ENCODE measurements around the gene CD58.
A peak's percentile ranks its signal among the peaks of the same experiment; 100 is the strongest.

The CD58 gene

GRCh38 chr1:116494353-116494692, 76.5 kb downstream of the CD58 start:
- Histone ChIP-seq H3K27ac (peak overlapping the region in 9 of 11 experiments; percentile 34 to 99 (median 98); a peak in 17 of 22 replicates), H3K9me3 (replicated peaks in 1 of 11) (no peaks in the 10 kb centered on the region), H3K36me3 (peaks cover 0 to 42% (median 16%) of the 10 kb centered on the region in 11 experiments; a peak in 11 of 22 replicates), H3K27me3 (no peaks in the 10 kb centered on the region), H3K4me3 (no peak overlapping the region), H3K4me2 (peak overlapping the region in 8 of 11 experiments; percentile 70 to 96 (median 84); a peak in 14 of 22 replicates), H3K4me1 (peaks cover 40 to 100% (median 99%) of the 10 kb centered on the region in 10 experiments), H3K9ac (no peak overlapping the region; a peak in 1 of 22 replicates), H4K20me1 (no peaks in the 10 kb centered on the region)
- TF ChIP-seq Cebpa-rat (IDR thresholded peaks at IDR 0.05): no peak

- Histone ChIP-seq H3K4me1 (peaks cover 44 to 100% (median 99%) of the 10 kb centered on the region in 10 experiments), H3K9me3 (replicated peaks in 1 of 11) (no peaks in the 10 kb centered on the region), H3K27me3 (no peaks in the 10 kb centered on the region), H3K36me3 (peaks cover 0 to 40% (median 16%) of the 10 kb centered on the region in 11 experiments; a peak in 11 of 22 replicates), H4K20me1 (no peaks in the 10 kb centered on the region), H3K9ac (no peak overlapping the region), H3K4me3 (no peak overlapping the region; a peak in 1 of 20 replicates), H3K4me2 (peak overlapping the region in 8 of 11 experiments; percentile 70 to 96 (median 84); a peak in 15 of 22 replicates), H3K27ac (peak overlapping the region in 9 of 11 experiments; percentile 34 to 99 (median 98); a peak in 17 of 22 replicates)
- no peak for TF ChIP-seq Cebpa-rat (IDR thresholded peaks at IDR 0.05)
Measured at GRCh38 chr1:116493484-116494352, 77.1 kb downstream of the CD58 start.

GRCh38 chr1:116493036-116493435, 77.8 kb downstream of the CD58 start:
- TF ChIP-seq Cebpa-rat (IDR thresholded peaks at IDR 0.05): no peak
- Histone ChIP-seq H3K27me3 (no peaks in the 10 kb centered on the region), H3K4me3 (no peak overlapping the region; a peak in 1 of 20 replicates), H3K27ac (peak overlapping the region in 8 of 11 experiments; percentile 34 to 99 (median 96); a peak in 13 of 22 replicates), H3K4me2 (peak overlapping the region in 9 of 11 experiments; percentile 46 to 96 (median 83); a peak in 17 of 22 replicates), H3K4me1 (peaks cover 46 to 100% (median 97%) of the 10 kb centered on the region in 10 experiments), H3K36me3 (peaks cover 0 to 40% (median 16%) of the 10 kb centered on the region in 11 experiments; a peak in 11 of 22 replicates), H3K9ac (peak overlapping the region in 1 of 11 experiments; percentile 7; a peak in 1 of 22 replicates), H4K20me1 (no peaks in the 10 kb centered on the region), H3K9me3 (replicated peaks in 1 of 11) (no peaks in the 10 kb centered on the region)

GRCh38 chr1:116492358-116492811, 78.4 kb downstream of the CD58 start:
- H3K4me2 ChIP-seq: peak overlapping the region in 10 of 11 experiments; percentile 10 to 96 (median 81); a peak in 18 of 22 replicates
- peaks cover 44 to 96% (median 90%) of the 10 kb centered on the region in 10 experiments for H3K4me1 ChIP-seq
- TF ChIP-seq Cebpa-rat (IDR thresholded peaks at IDR 0.05): no peak

GRCh38 chr1:116491700-116492357, 79.0 kb downstream of the CD58 start:
- H3K9ac ChIP-seq: no peak overlapping the region
- no peaks in the 10 kb centered on the region for H4K20me1 ChIP-seq
- no peaks in the 10 kb centered on the region for H3K9me3 ChIP-seq (replicated peaks in 1 of 11)
- TF ChIP-seq Cebpa-rat (IDR thresholded peaks at IDR 0.05): no peak
- H3K4me1 ChIP-seq: peaks cover 39 to 90% (median 85%) of the 10 kb centered on the region in 10 experiments
- H3K36me3 ChIP-seq: peaks cover 0 to 37% (median 16%) of the 10 kb centered on the region in 11 experiments; a peak in 11 of 22 replicates
- H3K27me3 ChIP-seq: no peaks in the 10 kb centered on the region
- H3K27ac ChIP-seq: no peak overlapping the region
- no peak overlapping the region for H3K4me3 ChIP-seq
- H3K4me2 ChIP-seq: peak overlapping the region in 7 of 11 experiments; percentile 79 to 96 (median 84); a peak in 11 of 22 replicates

More at GRCh38 chr1:116492358-116492811, 78.4 kb downstream of the CD58 start:
- peak overlapping the region in 1 of 11 experiments; percentile 7; a peak in 1 of 22 replicates for H3K9ac ChIP-seq
- H3K9me3 ChIP-seq (replicated peaks in 1 of 11): no peaks in the 10 kb centered on the region
- no peak overlapping the region for H3K4me3 ChIP-seq
- no peaks in the 10 kb centered on the region for H4K20me1 ChIP-seq
- peak overlapping the region in 8 of 11 experiments; percentile 34 to 99 (median 96); a peak in 9 of 22 replicates for H3K27ac ChIP-seq
- peaks cover 0 to 40% (median 16%) of the 10 kb centered on the region in 11 experiments; a peak in 11 of 22 replicates for H3K36me3 ChIP-seq
- H3K27me3 ChIP-seq: no peaks in the 10 kb centered on the region

GRCh38 chr1:116490588-116490987, 80.2 kb downstream of the CD58 start:
- Histone ChIP-seq H3K9ac (peak overlapping the region in 1 of 11 experiments; percentile 1; a peak in 2 of 22 replicates), H3K36me3 (peaks cover 0 to 41% (median 16%) of the 10 kb centered on the region in 11 experiments; a peak in 11 of 22 replicates), H3K4me3 (no peak overlapping the region), H3K27me3 (no peaks in the 10 kb centered on the region), H3K9me3 (replicated peaks in 1 of 11) (no peaks in the 10 kb centered on the region), H3K4me1 (peaks cover 27 to 84% (median 73%) of the 10 kb centered on the region in 10 experiments), H3K27ac (peak overlapping the region in 8 of 11 experiments; percentile 7 to 59 (median 46); a peak in 13 of 22 replicates), H3K4me2 (peak overlapping the region; percentile 41 to 96 (median 82)), H4K20me1 (no peaks in the 10 kb centered on the region)
- TF ChIP-seq Cebpa-rat (IDR thresholded peaks at IDR 0.05): no peak

- Histone ChIP-seq H3K4me1 (peaks cover 27 to 79% (median 60%) of the 10 kb centered on the region in 10 experiments), H3K9ac (peak overlapping the region in 7 of 11 experiments; percentile 0 to 48 (median 19); a peak in 7 of 22 replicates), H3K36me3 (peaks cover 0 to 30% (median 8%) of the 10 kb centered on the region in 11 experiments; a peak in 9 of 22 replicates), H3K9me3 (replicated peaks in 1 of 11) (no peaks in the 10 kb centered on the region), H3K4me2 (peak overlapping the region; percentile 41 to 96 (median 82)), H3K27me3 (no peaks in the 10 kb centered on the region), H3K4me3 (peak overlapping the region in 2 of 10 experiments; percentile 13 to 18; a peak in 1 of 20 replicates), H4K20me1 (no peaks in the 10 kb centered on the region), H3K27ac (peak overlapping the region in 9 of 11 experiments; percentile 13 to 59 (median 39); a peak in 16 of 22 replicates)
- TF ChIP-seq Cebpa-rat (IDR thresholded peaks at IDR 0.05): no peak
Measured at GRCh38 chr1:116489231-116489697, 81.6 kb downstream of the CD58 start.

GRCh38 chr1:116488071-116488470, 82.8 kb downstream of the CD58 start:
- Histone ChIP-seq H3K9me3 (replicated peaks in 1 of 11) (no peaks in the 10 kb centered on the region), H3K4me3 (no peak overlapping the region), H3K36me3 (peaks cover 0 to 18% (median 0%) of the 10 kb centered on the region in 11 experiments; a peak in 4 of 22 replicates), H3K27ac (peak overlapping the region in 2 of 11 experiments; percentile 17; a peak in 1 of 22 replicates), H4K20me1 (no peaks in the 10 kb centered on the region), H3K9ac (no peak overlapping the region), H3K4me2 (peak overlapping the region in 6 of 11 experiments; percentile 79 to 96 (median 84); a peak in 8 of 22 replicates), H3K27me3 (no peaks in the 10 kb centered on the region), H3K4me1 (peaks cover 27 to 67% (median 53%) of the 10 kb centered on the region in 10 experiments)
- no peak for TF ChIP-seq Cebpa-rat (IDR thresholded peaks at IDR 0.05)

Measured in BLaER1 treated with 17β-estradiol and CSF1 and Interleukin-3, amounts not matched to agents 10 nM and 100 nM (cell line).